AG08396 (cell line): ENCODE data around the gene SVIL.
A peak's percentile ranks its signal among the peaks of the same experiment; 100 is the strongest.
"Not testable (repeated sequence)": the region's sequence is repeated elsewhere in the genome, so short reads cannot be mapped to it uniquely, and the experiment has no call there.

ENCODE experiments used
- DNase-seq: peaks from one replicate; pipeline ENCODE4 v3.0.0; 2012; ENCODE audit warnings: low spot score, mixed read lengths

Gene SVIL

DNA sequence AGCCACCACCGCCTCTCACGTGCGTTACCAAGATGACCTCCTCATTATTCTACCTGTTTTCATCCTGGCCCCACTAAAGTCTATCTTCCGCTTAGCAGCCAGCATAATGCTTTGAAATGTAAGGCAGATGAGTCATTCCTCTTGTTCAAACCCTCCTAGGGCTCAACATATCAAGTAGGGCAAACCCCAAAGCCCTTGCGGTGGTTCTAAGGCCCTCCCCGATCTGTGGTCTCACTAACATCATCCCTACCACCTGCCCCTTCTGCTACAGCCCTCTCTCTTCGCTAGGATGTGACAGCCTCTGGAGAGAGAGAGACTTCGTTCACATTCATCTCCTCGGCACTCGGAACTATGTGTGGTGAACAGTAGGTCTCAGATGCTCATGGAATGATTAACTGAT is 94.8 kb downstream of the SVIL start:
- no peak for DNase-seq

DNA sequence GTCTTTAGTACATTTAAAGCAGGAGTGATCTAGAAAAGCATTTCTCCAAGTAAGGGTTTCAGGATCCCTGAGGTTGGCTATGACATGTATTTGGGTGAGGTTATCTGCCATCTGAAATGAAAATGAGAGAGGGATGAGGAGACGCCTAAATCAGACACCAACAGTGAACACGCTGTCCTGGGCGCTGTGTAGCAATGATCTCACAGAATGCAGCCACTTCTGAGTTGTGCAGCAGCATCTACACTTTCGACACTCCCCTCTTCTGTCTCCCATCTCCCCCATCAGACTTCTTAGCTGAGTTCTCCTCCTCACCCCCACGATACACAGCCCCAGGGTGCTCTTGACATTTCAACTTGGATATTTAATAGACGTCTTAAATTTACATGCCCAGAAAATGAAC is 95.4 kb downstream of the SVIL start:
- no peak for DNase-seq

DNA sequence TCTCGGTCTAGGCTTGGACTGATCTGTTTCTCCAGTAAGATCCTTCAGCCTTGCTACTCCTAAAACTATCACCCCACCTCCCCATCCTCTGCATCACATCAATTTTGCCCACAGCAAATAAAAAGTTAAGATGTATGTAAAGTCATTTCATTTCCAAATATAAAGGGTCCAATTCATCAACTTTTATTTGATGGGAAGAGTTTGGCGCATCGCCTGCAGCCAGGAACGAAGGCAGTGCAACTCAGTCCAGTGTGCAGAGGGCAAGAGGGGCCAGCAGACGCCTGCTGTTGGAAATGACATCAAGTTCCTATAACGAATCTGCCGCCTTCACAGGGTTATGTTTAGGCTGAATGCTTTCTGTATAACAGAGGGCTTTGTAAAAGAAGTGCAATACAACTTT is 97.0 kb downstream of the SVIL start:
- no peak for DNase-seq

DNA sequence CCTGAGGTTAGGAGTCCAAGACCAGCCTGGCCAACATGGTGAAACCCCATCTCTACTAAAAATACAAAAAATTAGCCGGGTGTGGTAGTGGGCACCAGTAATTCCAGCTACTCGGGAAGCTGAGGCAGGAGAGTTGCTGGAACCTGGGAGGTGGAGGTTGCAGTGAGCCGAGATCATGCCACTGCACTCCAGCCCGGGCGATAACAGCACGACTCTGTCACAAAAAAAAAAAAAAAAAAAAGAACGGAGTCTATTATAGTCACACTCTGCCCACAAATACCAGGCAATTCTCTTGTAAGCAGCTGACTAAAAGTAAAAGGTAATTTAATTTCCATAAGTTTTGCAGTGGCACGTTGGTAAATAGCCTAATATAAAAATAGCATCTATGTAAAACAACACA is 98.1 kb downstream of the SVIL start:
- not testable (repeated sequence) for DNase-seq

DNA sequence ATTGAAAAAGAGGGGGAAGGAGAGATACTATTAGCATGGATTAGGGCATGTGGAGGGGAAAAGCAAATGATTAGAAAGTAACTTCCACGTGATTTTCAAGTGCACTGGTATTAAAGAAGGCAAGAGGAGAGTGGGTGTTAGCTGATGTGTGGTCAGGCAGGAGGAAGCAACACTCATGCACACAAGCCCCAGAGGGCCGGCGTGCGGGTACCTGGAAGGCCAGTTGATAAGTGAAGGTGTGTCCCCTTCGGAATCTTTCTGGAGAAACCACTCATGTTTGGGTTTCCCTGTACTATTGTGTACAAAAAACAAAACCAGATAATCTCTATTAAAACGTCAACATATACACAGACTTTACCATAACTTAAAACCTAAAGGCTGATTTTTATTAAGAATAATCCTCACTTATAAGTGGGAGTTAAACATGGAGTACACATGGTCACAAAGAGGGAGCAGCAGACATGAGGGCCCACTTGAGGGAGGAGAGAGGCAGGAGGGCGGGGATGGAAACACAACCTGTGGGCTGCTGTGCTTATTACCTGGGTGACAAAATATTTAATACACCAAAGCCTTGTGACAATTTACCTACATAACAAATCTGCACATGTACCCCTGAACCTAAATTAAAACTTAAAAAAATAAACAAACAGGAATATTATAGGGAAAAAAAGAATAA is 98.9 kb downstream of the SVIL start:
- peak; percentile 16 for DNase-seq

DNA sequence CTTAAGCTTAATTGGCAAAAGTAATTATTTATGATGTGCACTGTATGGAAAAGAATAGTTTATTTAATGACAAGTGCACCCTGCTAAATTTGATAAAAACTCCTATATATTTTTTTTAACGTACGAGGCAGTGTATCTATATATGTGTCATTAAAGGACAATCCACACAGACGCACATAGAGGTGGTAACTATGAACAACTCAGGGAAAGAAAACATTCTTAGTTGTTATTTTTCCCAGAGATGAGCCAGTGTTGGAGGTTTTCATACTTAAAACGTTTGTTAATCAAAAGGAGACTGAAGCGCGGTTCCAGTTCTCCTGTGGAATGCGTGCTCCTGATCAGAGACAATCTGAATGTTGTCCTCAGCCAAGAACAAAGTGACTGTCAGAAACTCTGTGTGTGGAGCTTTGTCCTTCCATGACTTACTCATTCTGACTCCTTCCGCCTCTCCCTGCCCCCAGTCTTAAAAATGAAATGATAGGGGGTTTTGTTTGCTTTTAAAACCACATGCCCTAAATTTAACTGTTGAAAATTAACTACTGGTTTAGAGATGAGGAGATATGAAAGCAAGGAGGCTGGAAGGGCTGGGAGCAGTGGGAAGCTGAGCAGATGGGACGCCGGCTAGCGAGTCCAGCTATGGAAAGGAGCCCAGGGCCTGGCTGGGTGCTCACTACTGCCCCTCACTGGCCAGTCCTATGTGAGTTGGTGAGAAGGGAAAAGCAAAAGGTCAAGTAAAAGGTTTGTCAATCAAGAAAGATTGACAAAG is 99.6 kb downstream of the SVIL start:
- DNase-seq: peak; percentile 87

DNA sequence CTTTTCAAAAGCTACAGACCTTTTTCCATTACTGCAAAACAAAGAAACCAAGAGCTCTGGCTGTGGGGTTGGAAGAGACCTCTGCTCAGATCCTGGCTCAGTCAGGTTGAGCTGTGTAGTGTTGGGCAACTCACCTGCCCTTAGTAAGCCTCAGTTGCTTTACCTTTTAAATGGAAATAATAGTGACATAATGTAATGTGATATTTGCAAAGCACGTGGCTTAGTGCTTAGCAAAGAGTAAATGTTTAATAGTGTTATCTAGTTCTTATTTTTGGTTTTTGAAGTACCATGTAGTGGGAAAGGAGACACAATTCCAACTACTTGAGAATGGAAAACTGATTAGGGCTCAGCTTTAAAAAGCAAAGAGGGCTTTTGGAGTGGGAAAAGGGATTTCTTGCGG is 100.2 kb downstream of the SVIL start:
- no peak for DNase-seq

DNA sequence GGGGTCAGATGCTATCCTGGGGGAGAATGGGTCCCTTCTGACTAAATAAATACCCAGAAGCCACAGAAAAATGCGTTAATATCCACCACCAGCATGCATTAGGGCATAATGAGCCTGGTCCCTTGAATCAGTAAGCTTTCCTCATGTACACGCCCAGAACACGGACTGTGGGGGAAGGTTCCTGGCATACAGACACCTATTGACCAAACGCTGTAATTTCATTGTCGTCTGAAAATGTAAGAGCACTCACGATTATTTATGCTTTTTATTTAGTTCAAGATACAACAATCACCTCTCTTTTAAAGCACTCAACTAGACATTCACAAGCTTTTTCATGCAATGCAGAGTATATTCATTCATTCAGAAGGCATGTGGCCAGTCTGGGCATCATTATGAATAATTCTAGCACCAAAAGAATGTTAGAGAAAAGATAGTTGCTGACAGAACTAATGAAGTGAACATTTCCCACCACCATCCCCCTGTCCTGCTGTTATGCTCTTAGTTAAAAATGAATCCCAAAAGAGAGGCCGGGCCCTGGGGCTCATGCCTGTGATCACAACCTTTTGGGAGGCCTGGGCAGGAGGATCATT is 101.0 kb downstream of the SVIL start:
- no peak for DNase-seq

DNA sequence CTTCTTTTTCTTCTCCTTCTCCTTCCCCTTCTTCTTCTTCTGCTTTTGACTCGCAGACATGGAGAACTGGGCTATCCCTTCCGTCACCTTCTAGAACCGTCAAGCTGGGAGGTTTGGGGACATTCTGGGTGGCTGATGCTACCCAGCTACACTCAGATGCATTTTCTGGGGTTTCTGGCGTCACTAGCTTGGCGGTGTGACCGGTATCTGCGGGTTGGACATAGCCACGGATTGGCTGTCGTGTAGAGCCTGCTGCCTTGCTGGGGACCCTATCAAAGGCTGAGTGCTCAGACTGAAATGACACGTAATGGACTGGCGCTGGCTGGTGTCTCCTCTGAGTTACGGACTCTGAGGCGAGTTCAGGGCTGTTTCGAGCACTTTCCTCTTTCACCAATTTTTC is 101.7 kb downstream of the SVIL start:
- DNase-seq: no peak

DNA sequence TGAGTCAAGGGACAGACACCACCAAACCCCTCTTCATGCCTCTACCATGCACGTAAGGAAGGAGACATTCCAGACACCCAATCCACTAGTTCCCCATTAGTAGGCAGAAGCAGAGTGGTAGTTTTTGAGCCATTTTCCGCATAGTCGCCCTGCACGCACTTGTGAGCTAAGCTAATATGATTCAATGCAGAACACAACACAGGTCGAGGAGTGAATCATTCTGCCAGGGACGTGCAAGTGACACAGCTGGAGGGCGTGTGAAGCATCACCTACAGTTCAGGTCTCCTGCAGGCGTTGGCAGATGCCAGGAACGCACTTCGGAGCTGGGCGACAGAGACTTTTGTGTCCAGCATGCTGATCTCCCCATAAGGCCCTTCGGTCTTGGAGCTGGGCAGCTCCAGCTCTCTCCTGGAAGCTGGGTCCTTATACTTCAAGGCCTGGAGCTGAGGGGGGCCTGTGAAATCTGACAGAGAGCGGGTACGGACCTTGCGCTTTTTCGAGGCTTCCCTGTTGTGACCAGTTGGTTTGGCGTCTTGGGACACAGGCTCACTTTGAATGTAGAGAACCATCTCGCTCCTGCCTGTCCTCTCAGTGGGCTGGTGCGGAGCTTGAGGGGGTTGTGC is 102.4 kb downstream of the SVIL start:
- no peak for DNase-seq

DNA sequence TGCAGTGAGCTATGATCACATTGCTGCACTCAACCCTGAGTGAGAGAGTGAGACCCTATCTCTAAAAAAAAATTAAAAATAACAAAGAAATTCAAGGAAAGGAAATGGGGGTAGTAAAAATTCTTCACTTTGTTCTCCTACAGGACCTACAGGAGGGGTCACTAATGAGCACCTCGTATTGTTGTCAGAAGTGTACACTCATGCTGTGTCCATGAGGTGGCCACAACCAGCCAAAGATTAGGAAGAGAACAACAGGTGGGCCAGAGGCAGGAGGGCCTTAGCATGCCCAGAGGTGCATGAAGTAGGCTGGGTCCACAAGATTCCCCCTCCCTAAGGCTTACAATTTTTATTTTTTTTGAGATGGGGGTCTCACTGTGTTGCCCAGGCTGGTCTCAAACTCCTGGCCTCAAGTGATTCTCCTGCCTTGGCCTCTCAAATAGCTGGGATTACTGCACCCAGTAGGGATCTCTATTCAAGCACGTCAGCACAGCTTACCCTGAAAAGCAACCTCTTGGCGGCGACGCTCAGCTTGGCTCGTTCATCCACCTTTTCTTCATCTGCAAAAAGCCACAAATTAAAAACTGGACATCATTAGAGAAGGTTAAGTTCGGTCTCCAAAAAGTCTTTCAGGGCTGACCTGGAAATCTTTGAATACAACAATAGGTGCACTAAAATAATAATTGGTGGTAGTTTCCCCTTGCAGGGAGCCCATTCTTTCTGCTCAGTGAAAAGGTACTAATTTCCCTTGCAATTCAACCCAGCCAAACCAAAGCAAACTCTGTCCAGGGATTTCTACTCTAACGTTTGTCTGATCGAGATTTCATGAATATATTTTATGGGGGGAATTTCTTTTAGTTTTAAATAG is 104.4 kb downstream of the SVIL start:
- DNase-seq: no peak

DNA sequence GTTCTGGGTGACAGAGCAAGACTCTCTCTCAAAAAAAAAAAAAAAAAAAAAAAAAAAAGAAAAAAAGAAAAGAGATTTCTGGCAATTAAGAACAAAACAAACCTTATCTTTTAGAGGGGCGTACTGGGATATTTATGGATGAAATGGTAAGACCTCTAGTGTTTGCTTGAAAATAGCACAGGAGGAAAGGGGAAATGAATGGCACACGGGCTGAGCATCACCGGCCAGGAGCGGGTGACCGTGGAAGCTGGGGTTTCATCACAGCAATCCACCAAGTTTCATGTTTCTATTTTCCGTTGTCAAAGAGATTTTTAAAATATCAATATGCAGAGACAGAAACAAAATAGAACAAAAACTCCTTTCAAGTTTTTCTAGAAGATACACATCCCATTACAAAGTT is 105.6 kb downstream of the SVIL start:
- DNase-seq: no peak

DNA sequence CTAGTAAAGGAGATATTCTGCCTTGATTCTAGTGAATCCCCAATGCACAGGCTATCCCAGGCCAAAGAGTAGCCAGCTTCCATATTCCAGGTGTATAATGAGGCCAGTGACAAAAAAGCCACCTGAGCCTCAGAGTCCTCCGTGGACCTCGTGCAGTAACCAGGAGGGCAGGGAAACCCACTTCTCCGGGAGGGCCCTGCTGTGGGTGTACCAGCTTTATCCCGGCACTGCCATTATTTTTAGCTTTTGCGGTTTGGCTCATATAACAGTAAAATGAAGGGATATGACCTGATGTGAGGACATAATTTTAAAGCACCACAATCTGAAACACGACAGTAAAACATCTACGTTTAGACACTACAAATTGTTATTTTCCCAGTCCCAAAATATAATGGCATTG is 109.0 kb downstream of the SVIL start:
- DNase-seq: no peak

DNA sequence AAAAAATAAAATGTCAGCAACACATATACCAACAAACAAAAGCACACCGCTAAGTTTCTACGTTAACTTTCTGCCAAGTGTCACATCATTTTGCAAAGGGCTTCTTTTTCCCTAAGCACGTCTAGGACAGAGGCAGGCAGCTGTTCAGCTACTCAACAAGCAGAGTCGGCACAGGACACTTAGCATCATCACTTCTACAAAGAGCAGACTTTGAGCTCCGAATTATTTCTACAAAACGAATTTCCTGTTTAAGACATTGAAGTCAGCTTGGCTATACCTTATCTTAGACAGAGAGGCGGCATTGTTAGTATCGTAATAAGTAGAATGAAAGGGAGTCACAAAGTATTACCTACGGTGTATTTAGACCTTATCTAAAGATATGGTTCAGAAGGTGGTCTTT is 110.1 kb downstream of the SVIL start:
- DNase-seq: no peak

DNA sequence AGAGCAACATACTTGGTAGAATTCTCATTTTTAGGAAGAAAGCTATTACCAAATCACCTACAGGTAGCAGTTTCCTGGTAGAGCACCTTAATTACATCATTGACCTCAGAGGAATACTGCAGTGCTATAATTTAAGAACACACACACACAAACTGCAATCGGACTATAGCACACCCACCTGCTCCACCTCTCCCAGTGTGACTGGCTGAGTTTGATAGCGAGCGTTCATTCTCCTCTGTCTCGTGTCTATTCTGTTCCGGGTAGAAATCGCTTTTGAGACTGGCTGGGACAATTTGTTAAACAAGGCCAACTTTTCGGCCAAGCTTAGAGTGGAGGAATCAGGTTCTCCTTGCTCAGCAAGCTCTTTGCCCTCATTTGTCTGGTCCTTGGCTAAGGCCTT is 110.5 kb downstream of the SVIL start:
- no peak for DNase-seq

DNA sequence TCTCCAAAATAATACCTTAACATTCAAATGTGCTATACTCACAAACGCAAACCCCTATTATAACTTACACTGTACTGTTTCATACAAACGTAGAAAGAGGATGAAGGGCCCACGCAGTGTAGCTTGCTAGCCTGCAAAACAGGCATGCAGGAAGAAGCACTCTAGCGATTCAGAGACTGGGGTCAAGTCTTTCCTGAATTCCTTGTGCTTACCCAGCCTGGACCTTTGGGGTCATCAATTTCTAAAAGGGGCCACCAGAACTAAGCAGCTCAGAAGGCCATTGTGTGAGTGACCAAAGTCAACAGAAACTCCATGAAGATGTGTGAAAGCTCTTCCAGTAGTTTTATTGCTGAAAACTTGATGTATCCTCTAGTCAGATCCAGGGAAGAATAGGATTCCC is 111.9 kb downstream of the SVIL start:
- DNase-seq: no peak

DNA sequence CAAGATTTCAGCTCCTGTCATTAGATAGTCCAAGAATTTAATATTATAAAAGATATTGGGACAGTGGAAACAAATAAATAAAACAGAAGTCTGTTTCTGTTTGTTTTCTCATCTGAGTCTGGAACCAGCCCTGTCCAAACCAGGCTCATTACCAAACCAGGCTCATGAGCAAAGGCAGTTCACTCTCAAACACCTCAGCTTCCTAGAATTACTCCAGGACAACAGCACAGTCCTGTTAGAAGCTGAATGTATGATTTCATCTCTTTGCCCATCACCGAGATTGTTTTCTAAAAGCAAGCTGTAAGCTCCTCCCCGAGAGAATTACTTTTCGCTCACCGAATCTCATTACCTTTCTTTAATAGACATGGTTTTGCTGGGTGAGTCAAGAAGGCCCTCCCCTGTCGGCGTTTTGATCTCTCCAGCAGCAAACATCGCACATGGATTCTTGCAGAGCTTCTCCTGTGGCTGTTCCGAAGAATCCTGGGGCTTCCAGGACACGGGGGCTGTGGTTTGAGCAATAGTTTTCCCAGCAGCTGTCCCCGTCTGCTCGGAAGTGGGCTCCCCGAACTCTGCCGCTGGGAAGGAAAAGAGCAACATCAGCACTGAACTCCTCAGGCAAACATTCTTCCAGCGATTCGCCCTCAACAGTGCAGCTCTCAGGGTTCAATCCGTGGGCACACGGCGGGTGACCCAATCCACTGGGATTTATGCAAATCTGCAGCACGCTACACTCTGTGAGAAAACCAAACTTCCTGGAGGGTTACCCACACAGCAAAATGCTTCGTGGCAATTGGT is 112.5 kb downstream of the SVIL start:
- peak; percentile 12 for DNase-seq

DNA sequence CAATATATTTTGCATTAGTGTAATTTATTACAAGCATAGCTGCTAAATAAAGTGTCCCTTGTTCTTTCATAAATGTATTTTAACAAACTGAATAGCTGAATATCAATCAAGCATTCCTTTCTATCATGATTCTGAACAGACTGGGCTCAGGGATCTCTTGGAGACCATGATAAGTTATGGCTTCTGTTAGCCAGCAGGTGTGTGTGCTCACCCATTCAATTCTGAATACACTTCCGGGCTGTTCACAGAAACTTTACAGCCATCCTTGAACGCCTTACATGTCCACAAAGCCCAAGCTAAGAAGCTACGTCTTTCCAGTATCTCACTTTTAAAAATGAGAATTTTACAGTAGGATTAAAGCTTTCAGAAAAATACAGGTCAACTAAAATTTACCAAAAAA is 115.1 kb downstream of the SVIL start:
- no peak for DNase-seq

DNA sequence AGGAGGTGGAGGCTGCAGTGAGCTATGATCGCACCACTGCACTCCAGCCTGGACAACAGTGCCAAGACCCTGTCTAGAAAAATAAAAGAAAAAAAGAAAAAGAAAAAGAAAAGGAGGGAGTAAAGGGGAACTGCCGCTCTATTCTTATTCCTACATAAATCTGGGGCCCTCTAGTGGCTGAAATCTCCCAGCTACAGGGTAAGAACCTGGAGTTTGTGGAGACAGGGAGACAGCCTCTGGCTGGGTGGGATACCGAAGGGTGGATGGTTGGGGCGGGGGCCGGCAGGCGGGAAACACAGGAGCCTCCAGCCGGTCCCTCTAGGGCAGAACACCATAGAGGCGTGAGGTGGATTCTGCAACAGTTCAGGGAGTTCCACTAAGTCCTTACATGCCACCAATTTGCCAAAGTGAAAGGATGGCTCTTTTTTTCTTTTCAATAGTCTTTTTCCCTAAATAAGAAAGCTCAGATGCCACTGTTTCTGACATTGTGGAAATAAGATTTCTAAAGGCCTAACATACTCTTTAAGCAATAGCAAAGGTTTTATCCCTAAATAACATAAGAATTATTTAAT is 117.3 kb downstream of the SVIL start:
- peak; percentile 22 for DNase-seq

DNA sequence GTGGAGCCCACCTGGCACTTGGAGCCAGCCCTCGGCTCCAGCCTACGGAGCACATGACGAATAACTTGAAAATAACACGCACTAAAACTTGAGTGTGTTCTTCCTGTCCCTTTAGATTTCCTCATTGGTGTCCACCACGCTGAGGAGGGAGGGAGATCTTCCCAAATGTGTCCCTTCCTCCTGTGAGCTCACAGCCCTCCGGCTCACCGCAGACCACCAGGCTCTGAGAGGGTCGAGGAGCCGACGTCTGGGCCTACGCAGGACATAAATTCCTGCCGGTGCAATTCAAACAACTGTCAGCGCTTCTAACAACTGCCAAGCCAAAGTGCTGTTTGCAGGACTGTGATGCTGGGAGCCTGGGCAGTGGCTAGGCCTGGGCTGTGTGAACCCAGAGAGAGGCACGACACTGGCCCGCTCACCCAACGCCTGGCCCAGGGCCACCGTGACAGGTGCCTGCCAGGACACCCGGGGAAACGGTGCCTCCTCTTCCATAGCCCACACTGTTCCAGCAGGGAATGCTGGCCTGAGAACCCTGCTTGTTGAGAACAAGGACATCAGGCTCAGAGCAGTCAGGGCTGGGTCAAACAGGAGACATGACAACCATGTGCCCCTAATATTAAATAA is 118.3 kb downstream of the SVIL start:
- DNase-seq: not testable (repeated sequence)
